Measurements from ENCODE around the gene SOWAHA. TPM values are rescaled to one million over a fixed set of nuclear protein-coding genes. Genes with fewer than 3 reads are reported as not detected.

SOWAHA gene
- total and polyA plus RNA-seq, 2 donors (not counting 3 experiments of a cell fraction or from before 2014, with no cell fraction given), result not detected

DNA sequence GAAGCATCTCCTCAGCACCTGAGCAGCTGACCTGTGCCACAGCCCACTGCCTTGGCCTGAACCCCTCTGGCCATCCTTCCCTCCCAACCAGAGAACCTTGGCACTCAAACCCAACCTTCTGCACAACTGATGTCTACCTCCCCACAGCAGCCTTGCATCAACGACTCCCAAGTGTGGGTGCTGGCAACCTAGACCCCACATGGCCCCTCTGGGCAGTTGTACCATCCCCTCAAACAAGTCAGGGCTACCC, 46.4 kb upstream of the SOWAHA start:
- no peaks in the 10 kb centered on the region for H3K9me3 ChIP-seq (replicated peaks; ENCODE audit: control insufficient read depth, insufficient read depth, low read length)
- DNase-seq (ENCODE audit: low read depth, low spot score) (no peak), FAIRE-seq (no peak)
- H3K4me1 ChIP-seq (ENCODE audit: control insufficient read depth, extremely low read depth, insufficient read depth, low read length), result peaks cover 24% of the 10 kb centered on the region
- H4K20me1 ChIP-seq (replicated peaks; ENCODE audit: control insufficient read depth, extremely low read depth, insufficient read depth, low read length), result no peaks in the 10 kb centered on the region
- H3K9ac ChIP-seq (replicated peaks; ENCODE audit: extremely low read depth, insufficient read depth, low read length), result no peak overlapping the region
- no TSS peak for BruUV-seq (replicated peaks)
- no peak overlapping the region for H3K27ac ChIP-seq (ENCODE audit: insufficient read depth, low read depth, low read length)
- no peaks in the 10 kb centered on the region for H3K27me3 ChIP-seq (ENCODE audit: control insufficient read depth in 2 of 2, insufficient read depth in 2 of 2, low read length in 2 of 2)
- CTCF ChIA-PET, result interaction anchor here (1.1 to 2.9 kb wide), 4 partner anchors 10 to 53 kb away, joined by 3 to 14 read pairs (median 7); no protein-coding TSS in a partner anchor
- intact Hi-C loops (cut with micrococcal nuclease), result no loop called here
- TF ChIP-seq FOS (IDR thresholded peaks at IDR 0.05; ENCODE audit: borderline replicate concordance, insufficient read depth, low read length) (no peak), JUN (IDR thresholded peaks at IDR 0.05; ENCODE audit: borderline replicate concordance, insufficient read depth, insufficient read length, low read depth) (no peak), EZH2 (IDR thresholded peaks at IDR 0.05; ENCODE audit: borderline replicate concordance, low read depth, low read length, severe bottlenecking) (no peak), POLR2AphosphoS5 (IDR thresholded peaks at IDR 0.05; ENCODE audit: insufficient read depth, low read depth, low read length) (no peak), POLR2A (IDR thresholded peaks at IDR 0.05; ENCODE audit: low read depth, low read length) (no peak), MYC (IDR thresholded peaks at IDR 0.05; ENCODE audit: low read depth, low read length) (no peak), GATA2 (IDR thresholded peaks at IDR 0.05; ENCODE audit: insufficient read depth, insufficient read length, low read depth, low read length) (no peak)
- TF ChIP-seq, protein P1, sequence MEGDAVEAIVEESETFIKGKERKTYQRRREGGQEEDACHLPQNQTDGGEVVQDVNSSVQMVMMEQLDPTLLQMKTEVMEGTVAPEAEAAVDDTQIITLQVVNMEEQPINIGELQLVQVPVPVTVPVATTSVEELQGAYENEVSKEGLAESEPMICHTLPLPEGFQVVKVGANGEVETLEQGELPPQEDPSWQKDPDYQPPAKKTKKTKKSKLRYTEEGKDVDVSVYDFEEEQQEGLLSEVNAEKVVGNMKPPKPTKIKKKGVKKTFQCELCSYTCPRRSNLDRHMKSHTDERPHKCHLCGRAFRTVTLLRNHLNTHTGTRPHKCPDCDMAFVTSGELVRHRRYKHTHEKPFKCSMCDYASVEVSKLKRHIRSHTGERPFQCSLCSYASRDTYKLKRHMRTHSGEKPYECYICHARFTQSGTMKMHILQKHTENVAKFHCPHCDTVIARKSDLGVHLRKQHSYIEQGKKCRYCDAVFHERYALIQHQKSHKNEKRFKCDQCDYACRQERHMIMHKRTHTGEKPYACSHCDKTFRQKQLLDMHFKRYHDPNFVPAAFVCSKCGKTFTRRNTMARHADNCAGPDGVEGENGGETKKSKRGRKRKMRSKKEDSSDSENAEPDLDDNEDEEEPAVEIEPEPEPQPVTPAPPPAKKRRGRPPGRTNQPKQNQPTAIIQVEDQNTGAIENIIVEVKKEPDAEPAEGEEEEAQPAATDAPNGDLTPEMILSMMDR (IDR thresholded peaks at IDR 0.05; ENCODE audit: extremely low read depth in 1 of 2, insufficient read depth in 1 of 2, low read depth in 1 of 2, low read length in 2 of 2), result no peak
- TF ChIP-seq, protein P2, sequence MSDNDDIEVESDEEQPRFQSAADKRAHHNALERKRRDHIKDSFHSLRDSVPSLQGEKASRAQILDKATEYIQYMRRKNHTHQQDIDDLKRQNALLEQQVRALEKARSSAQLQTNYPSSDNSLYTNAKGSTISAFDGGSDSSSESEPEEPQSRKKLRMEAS (IDR thresholded peaks at IDR 0.05; ENCODE audit: insufficient read depth, insufficient read length), result no peak
- peaks cover 30% of the 10 kb centered on the region for H3K79me2 ChIP-seq (ENCODE audit: control insufficient read depth, insufficient read depth, low read length)
- no peak overlapping the region for H3K4me3 ChIP-seq (replicated peaks in 1 of 3; ENCODE audit: insufficient read depth in 1 of 3, low read depth in 1 of 3, low read length in 3 of 3)
- H3K9me1 ChIP-seq (replicated peaks; ENCODE audit: control insufficient read depth, extremely low read depth, insufficient read depth, low read length), result no peaks in the 10 kb centered on the region
- H2AFZ ChIP-seq (ENCODE audit: low read depth, low read length), result no peak overlapping the region
- peaks cover 2 to 11% of the 10 kb centered on the region in 2 experiments for H3K36me3 ChIP-seq (ENCODE audit: control insufficient read depth in 2 of 2, extremely low read depth in 1 of 2, insufficient read depth in 2 of 2, low read length in 2 of 2)
- no peak overlapping the region for H3K4me2 ChIP-seq (ENCODE audit: insufficient read depth, low read length)
- POLR2A ChIA-PET, result interaction anchor here (0.6 kb wide), 1 partner anchor 192 kb away, joined by 8 read pairs; no protein-coding TSS in a partner anchor
- dilution Hi-C loops (cut with MboI; ENCODE audit: extremely low pct_ligation_motif_present, low sequenced_read_pairs), result no loop called here

Measured in endothelial cell of umbilical vein (primary cell).